Adipocyte (in vitro differentiated cells): ENCODE data around the gene CORO6.
"Not testable (repeated sequence)": the region's sequence is repeated elsewhere in the genome, so short reads cannot be mapped to it uniquely, and the experiment has no call there.

ENCODE experiments used
- DNase-seq: peaks from one replicate; pipeline ENCODE4 v3.0.0-alpha.2; 2015; ENCODE audit warnings: low read depth
- H3K27me3 ChIP-seq: replicated peaks from 2 replicates; pipeline ENCODE4 v1.7.0; 2013; ENCODE audit warnings: mild to moderate bottlenecking, low read length, moderate library complexity; ENCODE audit not compliant: control insufficient read depth, insufficient read depth
- H3K36me3 ChIP-seq: 2 replicates; pipeline ENCODE4 v1.7.0; 2013; ENCODE audit warnings: low read length, mild to moderate bottlenecking, moderate library complexity; ENCODE audit not compliant: control insufficient read depth, insufficient read depth, severe bottlenecking
- H3K4me1 ChIP-seq: 2 replicates; pipeline ENCODE4 v1.7.0; 2013; ENCODE audit warnings: mild to moderate bottlenecking, low read length, moderate library complexity; ENCODE audit not compliant: control insufficient read depth, insufficient read depth
- H3K4me3 ChIP-seq: 2 replicates; pipeline ENCODE4 v1.7.0; 2013; ENCODE audit warnings: mild to moderate bottlenecking, low read length, moderate library complexity
- H3K9ac ChIP-seq: 2 replicates; pipeline ENCODE4 v1.7.0; 2013; ENCODE audit warnings: mild to moderate bottlenecking, low read length, moderate library complexity
- H3K9me3 ChIP-seq: 2 replicates; pipeline ENCODE4 v1.7.0; 2013; ENCODE audit warnings: mild to moderate bottlenecking, low read length, moderate library complexity; ENCODE audit not compliant: control insufficient read depth

Gene CORO6

DNA sequence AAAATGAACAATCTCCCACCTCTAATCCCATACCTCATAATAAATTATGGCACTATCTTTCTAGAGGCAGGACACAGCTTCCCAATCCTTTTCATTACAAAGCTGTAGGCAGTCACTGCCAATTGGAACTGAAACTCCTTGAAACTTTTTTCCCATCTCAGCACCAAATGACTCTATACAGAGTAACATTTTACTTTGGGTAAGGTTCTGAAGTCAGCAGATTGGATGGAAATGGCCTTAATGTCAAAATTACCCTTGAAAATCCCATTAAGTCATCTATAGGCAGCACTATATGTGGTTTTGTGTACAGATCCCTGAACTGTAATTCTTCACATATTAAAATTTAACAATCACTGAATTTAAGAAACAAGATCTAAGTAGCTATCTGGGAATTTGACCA is 30.3 kb upstream of the CORO6 start:
- Histone ChIP-seq H3K9ac (no peak overlapping the region), H3K27me3 (no peaks in the 10 kb centered on the region), H3K36me3 (peaks cover 15% of the 10 kb centered on the region), H3K4me3 (no peak overlapping the region), H3K4me1 (peaks cover 38% of the 10 kb centered on the region), H3K9me3 (no peaks in the 10 kb centered on the region)
- no peak for DNase-seq

DNA sequence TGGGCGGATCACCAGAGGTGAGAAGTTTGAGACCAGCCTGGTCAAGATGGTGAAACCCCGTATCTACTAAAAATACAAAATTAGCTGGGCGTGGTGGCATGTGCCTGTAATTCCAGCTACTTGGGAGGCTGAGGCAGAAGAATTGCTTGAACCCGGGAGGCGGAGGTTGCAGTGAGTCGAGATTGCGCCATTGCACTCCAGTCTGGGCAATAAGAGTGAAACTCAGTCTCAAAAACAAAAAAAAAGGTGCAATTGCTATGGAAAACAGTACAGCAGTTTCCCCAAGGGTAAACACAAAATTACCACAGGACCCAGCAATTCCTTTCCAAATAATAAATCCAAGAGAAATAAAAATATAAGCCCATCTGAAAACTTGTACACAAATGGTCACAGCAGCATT is 29.2 kb upstream of the CORO6 start:
- not testable (repeated sequence) for H3K4me3 ChIP-seq

DNA sequence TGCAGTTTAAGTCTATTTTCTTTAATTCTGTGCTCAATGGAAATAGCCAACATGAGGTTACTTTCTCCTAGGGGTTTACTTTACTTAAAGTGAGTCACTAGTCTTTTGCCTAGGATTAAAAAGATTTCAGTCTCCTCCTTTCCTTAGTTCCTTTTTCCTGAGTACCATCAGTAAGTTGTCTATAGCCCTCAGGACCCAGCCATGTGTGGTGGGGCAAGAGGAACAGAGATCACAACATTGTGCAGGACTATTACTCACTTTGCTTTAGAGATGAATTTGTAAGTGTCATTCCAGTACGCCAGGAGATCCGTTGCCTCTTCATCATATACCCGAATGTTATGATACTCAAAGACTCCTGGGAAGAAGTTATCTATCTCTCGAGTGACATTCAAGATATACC is 27.7 kb upstream of the CORO6 start:
- no peak overlapping the region for H3K9ac ChIP-seq
- no peaks in the 10 kb centered on the region for H3K9me3 ChIP-seq
- H3K4me1 ChIP-seq = peaks cover 47% of the 10 kb centered on the region
- no peak for DNase-seq
- no peak overlapping the region for H3K4me3 ChIP-seq
- H3K36me3 ChIP-seq = peaks cover 9% of the 10 kb centered on the region
- no peaks in the 10 kb centered on the region for H3K27me3 ChIP-seq

More for the DNA sequence above, 29.2 kb upstream of the CORO6 start:
- not testable (repeated sequence) for DNase-seq, H3K27me3 ChIP-seq, H3K9me3 ChIP-seq
- peak overlapping the region; percentile 29 for H3K9ac ChIP-seq
- peaks cover 38% of the 10 kb centered on the region for H3K4me1 ChIP-seq
- peaks cover 16% of the 10 kb centered on the region for H3K36me3 ChIP-seq

DNA sequence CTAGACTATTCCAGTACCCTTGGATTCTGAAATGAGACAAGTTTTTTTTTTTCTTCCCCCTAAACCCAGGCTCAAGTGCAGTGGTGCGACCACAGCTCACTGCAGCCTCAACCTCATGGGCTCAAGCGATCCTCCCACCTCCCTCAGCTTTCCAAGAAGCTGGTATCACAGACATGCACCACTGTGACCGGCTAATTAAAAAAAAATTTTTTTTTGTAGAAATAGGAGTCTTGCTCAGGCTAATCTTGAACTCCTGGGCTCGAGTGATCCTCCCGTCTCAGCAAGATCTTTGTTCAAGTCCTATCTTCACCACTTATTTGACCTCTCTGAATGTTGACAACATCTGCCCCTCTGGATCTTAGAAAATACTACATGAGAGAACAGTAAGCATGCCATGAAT is 26.6 kb upstream of the CORO6 start:
- Histone ChIP-seq H3K9me3 (no peaks in the 10 kb centered on the region), H3K36me3 (peaks cover 7% of the 10 kb centered on the region), H3K9ac (no peak overlapping the region), H3K4me3 (no peak overlapping the region), H3K27me3 (no peaks in the 10 kb centered on the region), H3K4me1 (peaks cover 50% of the 10 kb centered on the region)
- no peak for DNase-seq

GRCh38 chr17:29648005-29648404 is 25.3 kb upstream of the CORO6 start:
- H3K4me3 ChIP-seq = no peak overlapping the region

DNA sequence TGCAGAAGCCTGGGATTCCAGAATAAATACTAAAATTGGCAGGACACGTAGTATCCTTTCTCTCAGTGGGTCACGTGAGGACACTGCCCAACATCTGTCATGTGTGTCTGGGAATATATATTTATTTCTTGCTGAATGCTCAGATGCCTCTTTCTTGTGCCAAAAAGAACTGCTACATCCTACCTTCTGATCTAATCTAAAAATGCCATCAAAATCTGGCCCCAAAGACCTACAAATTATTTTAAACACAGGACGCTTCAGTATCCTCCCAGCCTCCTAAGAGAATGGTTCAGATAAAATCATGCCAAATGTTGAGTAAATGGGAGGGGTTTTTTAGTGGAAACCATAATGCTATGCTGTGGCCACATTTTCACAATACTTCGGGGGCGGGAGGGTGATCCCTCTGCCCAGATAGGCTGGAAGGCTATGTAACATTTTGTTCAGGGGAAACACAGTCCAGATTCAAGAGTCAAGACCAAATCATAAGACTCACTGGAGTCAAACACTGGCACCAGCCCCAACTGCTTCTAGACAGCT is 22.9 kb upstream of the CORO6 start:
- Histone ChIP-seq H3K9me3 (no peaks in the 10 kb centered on the region), H3K36me3 (peaks cover 7% of the 10 kb centered on the region), H3K9ac (peak overlapping the region; percentile 76), H3K27me3 (no peaks in the 10 kb centered on the region), H3K4me1 (peaks cover 57% of the 10 kb centered on the region), H3K4me3 (peak overlapping the region; percentile 43)
- DNase-seq = peak; percentile 94

More at GRCh38 chr17:29648005-29648404, 25.3 kb upstream of the CORO6 start:
- H3K27me3 ChIP-seq = no peaks in the 10 kb centered on the region
- H3K36me3 ChIP-seq = peaks cover 7% of the 10 kb centered on the region
- H3K9ac ChIP-seq = no peak overlapping the region
- no peak for DNase-seq
- no peaks in the 10 kb centered on the region for H3K9me3 ChIP-seq
- peaks cover 47% of the 10 kb centered on the region for H3K4me1 ChIP-seq

DNA sequence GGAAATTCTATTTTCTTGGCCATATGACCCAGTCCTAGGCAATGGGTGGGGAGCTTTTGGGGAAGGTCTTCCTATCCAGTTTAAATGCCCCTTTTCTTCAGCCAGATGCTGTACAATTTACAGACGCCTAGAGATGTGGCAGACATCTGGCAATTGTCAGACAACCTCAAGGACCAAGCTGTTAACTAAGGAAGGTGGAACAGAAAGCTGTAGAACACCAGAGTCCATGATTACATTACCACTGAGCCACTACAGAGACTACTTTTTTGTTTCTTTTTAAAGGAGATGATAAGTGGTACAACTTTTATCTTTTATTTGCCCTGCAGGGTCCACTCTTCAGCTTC is 21.1 kb upstream of the CORO6 start:
- Histone ChIP-seq H3K9ac (peak overlapping the region; percentile 43), H3K4me1 (peaks cover 68% of the 10 kb centered on the region), H3K9me3 (no peaks in the 10 kb centered on the region), H3K27me3 (no peaks in the 10 kb centered on the region), H3K36me3 (peaks cover 7% of the 10 kb centered on the region), H3K4me3 (no peak overlapping the region)
- DNase-seq = no peak

DNA sequence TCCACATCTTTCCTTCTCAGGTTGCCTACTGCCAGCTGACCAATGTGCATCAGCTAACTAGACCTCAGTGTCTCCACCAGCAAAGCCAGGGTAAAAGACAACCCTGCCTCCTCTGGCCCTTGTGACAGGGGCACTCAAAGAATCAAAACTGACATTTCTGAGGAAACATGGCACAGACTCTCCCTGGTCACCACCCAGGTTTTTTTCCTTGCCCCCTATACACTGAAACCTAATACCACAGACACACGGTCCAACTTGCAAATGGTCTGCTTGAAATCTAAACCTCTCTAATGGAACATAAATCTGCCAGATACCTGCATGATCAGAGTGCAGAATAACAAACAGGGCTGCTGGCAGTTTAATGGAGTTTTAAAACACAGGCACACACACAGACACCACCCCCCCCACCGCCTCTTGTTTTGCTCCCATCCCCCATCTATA is 19.5 kb upstream of the CORO6 start:
- no peaks in the 10 kb centered on the region for H3K36me3 ChIP-seq
- H3K27me3 ChIP-seq = no peaks in the 10 kb centered on the region
- H3K9ac ChIP-seq = peak overlapping the region; percentile 51
- H3K9me3 ChIP-seq = no peaks in the 10 kb centered on the region
- H3K4me3 ChIP-seq = no peak overlapping the region
- no peak for DNase-seq
- H3K4me1 ChIP-seq = peaks cover 68% of the 10 kb centered on the region

GRCh38 chr17:29640981-29641642 is 18.4 kb upstream of the CORO6 start:
- peak overlapping the region; percentile 66 for H3K9ac ChIP-seq
- H3K4me1 ChIP-seq = peaks cover 64% of the 10 kb centered on the region
- H3K9me3 ChIP-seq = no peaks in the 10 kb centered on the region
- no peak for DNase-seq
- peaks cover 7% of the 10 kb centered on the region for H3K36me3 ChIP-seq
- H3K27me3 ChIP-seq = no peaks in the 10 kb centered on the region
- H3K4me3 ChIP-seq = no peak overlapping the region

DNA sequence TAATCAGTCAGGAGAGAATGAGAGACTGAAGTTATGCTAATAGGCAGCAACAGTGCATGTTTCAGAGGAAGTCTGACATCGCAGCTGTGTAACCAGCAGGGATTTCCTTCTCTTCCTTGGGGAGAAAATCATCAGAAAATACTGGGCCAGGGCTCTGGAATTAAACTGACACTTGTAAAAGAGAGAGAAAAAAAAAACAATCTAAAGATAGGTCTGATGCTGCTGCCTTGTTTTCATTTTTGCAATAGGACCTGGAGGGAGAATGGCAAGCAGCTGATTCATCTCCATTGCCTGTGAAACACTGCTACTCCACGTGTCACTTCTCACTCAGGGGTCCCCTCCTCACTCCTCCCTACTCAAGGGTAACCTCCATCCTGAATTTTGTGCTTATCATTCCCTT is 17.7 kb upstream of the CORO6 start:
- Histone ChIP-seq H3K4me1 (peaks cover 60% of the 10 kb centered on the region), H3K9ac (peak overlapping the region; percentile 66), H3K9me3 (no peaks in the 10 kb centered on the region), H3K4me3 (no peak overlapping the region), H3K36me3 (peaks cover 13% of the 10 kb centered on the region), H3K27me3 (no peaks in the 10 kb centered on the region)
- peak; percentile 72 for DNase-seq

GRCh38 chr17:29633886-29634285 is 11.2 kb upstream of the CORO6 start:
- H3K36me3 ChIP-seq = peaks cover 44% of the 10 kb centered on the region

More at GRCh38 chr17:29633886-29634285, 11.2 kb upstream of the CORO6 start:
- Histone ChIP-seq H3K27me3 (no peaks in the 10 kb centered on the region), H3K9me3 (no peaks in the 10 kb centered on the region), H3K9ac (no peak overlapping the region), H3K4me1 (peaks cover 4% of the 10 kb centered on the region), H3K4me3 (no peak overlapping the region)
- no peak for DNase-seq
